Fibroblast of lung (primary cell): ENCODE data around the gene IL36A. TPM values are rescaled to one million over a fixed set of nuclear protein-coding genes. Genes with fewer than 3 reads are reported as not detected.

Experiments
- DNase-seq, 2 donors: peaks; one replicate each; pipeline versions ENCODE4 v3.0.0 to v3.0.0-alpha.2; 2010; ENCODE audit warnings: low read depth in 2 of 2
- H2AFZ ChIP-seq: 2 replicates; pipeline ENCODE4 v1.5.1; 2012; ENCODE audit warnings: low read length, control low read depth, inconsistent platforms
- H3K27ac ChIP-seq: 2 replicates; pipeline ENCODE4 v1.5.1; 2011; ENCODE audit warnings: low read length, control low read depth; ENCODE audit not compliant: insufficient read depth
- H3K27me3 ChIP-seq: 2 replicates; pipeline ENCODE4 v1.5.1; 2011; ENCODE audit warnings: mild to moderate bottlenecking, low read length; ENCODE audit not compliant: control insufficient read depth, insufficient read depth
- H3K36me3 ChIP-seq: 2 replicates; pipeline ENCODE4 v1.5.1; 2011; ENCODE audit warnings: low read length; ENCODE audit not compliant: control insufficient read depth, insufficient read depth
- H3K4me1 ChIP-seq: 2 replicates; pipeline ENCODE4 v1.5.1; 2011; ENCODE audit warnings: low read length; ENCODE audit not compliant: control insufficient read depth, insufficient read depth; ENCODE audit errors: extremely low read depth
- H3K4me2 ChIP-seq: 2 replicates; pipeline ENCODE4 v1.5.1; 2011; ENCODE audit warnings: low read length, control low read depth; ENCODE audit not compliant: insufficient read depth; ENCODE audit errors: extremely low read depth
- H3K4me3 ChIP-seq, 4 experiments: fragments of 200-600 bp in 1 of 4; sonication (generic) in 1 of 4; replicated peaks in 1 of 4; 2 replicates each; pipeline ENCODE4 v1.5.1; 2011 to 2016; ENCODE audit warnings: low read length in 4 of 4, low read depth in 3 of 4, mild to moderate bottlenecking in 3 of 4, control low read depth in 2 of 4, inconsistent platforms in 1 of 4, mixed read lengths in 1 of 4; ENCODE audit not compliant: insufficient read depth in 1 of 4; ENCODE audit errors: control extremely low read depth in 1 of 4
- H3K79me2 ChIP-seq: 2 replicates; pipeline ENCODE4 v1.5.1; 2012; ENCODE audit warnings: mild to moderate bottlenecking, low read length, inconsistent platforms; ENCODE audit not compliant: control insufficient read depth, insufficient read depth
- H3K9ac ChIP-seq: 2 replicates; pipeline ENCODE4 v1.5.1; 2011; ENCODE audit warnings: mild to moderate bottlenecking, low read length, control low read depth; ENCODE audit not compliant: insufficient read depth
- H3K9me3 ChIP-seq: 2 replicates; pipeline ENCODE4 v1.5.1; 2012; ENCODE audit warnings: low read depth, low read length; ENCODE audit not compliant: control insufficient read depth, insufficient read depth
- H4K20me1 ChIP-seq: 2 replicates; pipeline ENCODE4 v1.5.1; 2011; ENCODE audit warnings: low read length; ENCODE audit not compliant: control insufficient read depth, insufficient read depth; ENCODE audit errors: extremely low read depth
- CTCF ChIP-seq, 2 donors: IDR thresholded peaks in 1 of 2; conservative IDR thresholded peaks in 1 of 2; 1 replicate in 1 of 2; 2 replicates in 1 of 2; pipeline ENCODE4 v1.5.1; 2011 to 2012; ENCODE audit warnings: low read length in 2 of 2, control low read depth in 1 of 2, inconsistent platforms in 1 of 2, low read depth in 1 of 2, mild to moderate bottlenecking in 1 of 2
- EZH2 ChIP-seq: IDR thresholded peaks from 2 replicates; pipeline ENCODE4 v1.5.1; 2012; ENCODE audit warnings: low read length, control low read depth, mild to moderate bottlenecking; ENCODE audit errors: missing control alignments
- polyA plus RNA-seq, 2 donors: library from polyadenylated mRNA; depleted of rRNA in 1 of 2; stranded (reverse) in 1 of 2; unstranded in 1 of 2; fragments of >200 nt; gene quantifications; 2 replicates each; pipeline ENCODE4 v1.2.1, GENCODE V29; 2011 to 2012; ENCODE audit warnings: missing spikeins in 1 of 2
- total RNA-seq: library from RNA; depleted of rRNA; stranded (reverse); fragments of >200 nt; gene quantifications from 2 replicates; pipeline ENCODE4 v1.2.1, GENCODE V29; 2014

Gene IL36A
- total and polyA plus RNA-seq, 2 donors (not counting 1 experiment from before 2014, with no cell fraction given) = not detected

- no peak for DNase-seq
- H3K9me3 ChIP-seq = no peaks in the 10 kb centered on the region
These were observed 2.0 kb downstream of the IL36A start for GRCh38 chr2:113007250-113007649.

DNA sequence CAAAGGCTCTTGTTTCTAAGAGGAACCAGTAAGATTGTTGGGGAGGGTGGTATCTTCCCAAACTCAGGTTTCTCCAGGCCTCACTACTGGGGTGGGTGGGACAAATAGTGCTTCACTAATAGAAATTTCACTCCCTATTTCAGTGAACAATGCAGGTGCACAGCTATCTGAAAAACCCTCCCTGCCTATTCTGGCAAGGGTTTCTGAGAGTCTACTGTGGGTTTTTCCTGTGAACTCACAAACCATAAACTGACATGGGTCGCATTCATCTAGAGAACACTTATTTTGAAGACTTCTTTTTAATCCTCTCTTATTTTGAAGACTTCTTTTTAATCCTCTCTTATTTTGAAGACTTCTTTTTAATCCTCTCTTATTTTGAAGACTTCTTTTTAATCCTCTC is 4.4 kb downstream of the IL36A start:
- Histone ChIP-seq H3K4me1 (no peaks in the 10 kb centered on the region), H3K27ac (no peak overlapping the region), H3K36me3 (no peaks in the 10 kb centered on the region), H3K4me2 (no peak overlapping the region), H3K9me3 (no peaks in the 10 kb centered on the region), H3K27me3 (peaks cover 2% of the 10 kb centered on the region), H3K79me2 (no peaks in the 10 kb centered on the region), H2AFZ (no peak overlapping the region), H3K9ac (no peak overlapping the region), H4K20me1 (no peaks in the 10 kb centered on the region), H3K4me3 (no peak overlapping the region)
- no peak for DNase-seq
- TF ChIP-seq CTCF (conservative IDR thresholded peaks at IDR 0.05 in 1 of 2, IDR thresholded peaks at IDR 0.05 in 1 of 2; ENCODE audit: low read depth in 1 of 2, low read length in 2 of 2) (no peak), EZH2 (no peak)

More at GRCh38 chr2:113007250-113007649, 2.0 kb downstream of the IL36A start:
- H3K27ac ChIP-seq = no peak overlapping the region
- H3K36me3 ChIP-seq = no peaks in the 10 kb centered on the region
- no peak overlapping the region for H3K9ac ChIP-seq
- H4K20me1 ChIP-seq = no peaks in the 10 kb centered on the region
- no peak overlapping the region for H3K4me3 ChIP-seq
- H3K27me3 ChIP-seq = peaks cover 2% of the 10 kb centered on the region
- no peaks in the 10 kb centered on the region for H3K79me2 ChIP-seq
- no peak for TF ChIP-seq CTCF (conservative IDR thresholded peaks at IDR 0.05 in 1 of 2, IDR thresholded peaks at IDR 0.05 in 1 of 2; ENCODE audit: low read depth in 1 of 2, low read length in 2 of 2)
- TF ChIP-seq EZH2 = no peak
- no peak overlapping the region for H2AFZ ChIP-seq
- H3K4me2 ChIP-seq = no peak overlapping the region
- no peaks in the 10 kb centered on the region for H3K4me1 ChIP-seq

GRCh38 chr2:113010088-113010487 is 4.8 kb downstream of the IL36A start:
- no peak overlapping the region for H3K27ac ChIP-seq
- no peak for TF ChIP-seq EZH2
- no peak for TF ChIP-seq CTCF (conservative IDR thresholded peaks at IDR 0.05 in 1 of 2, IDR thresholded peaks at IDR 0.05 in 1 of 2; ENCODE audit: low read depth in 1 of 2, low read length in 2 of 2)
- H3K4me3 ChIP-seq = no peak overlapping the region
- H4K20me1 ChIP-seq = no peaks in the 10 kb centered on the region
- no peak overlapping the region for H2AFZ ChIP-seq
- H3K9me3 ChIP-seq = no peaks in the 10 kb centered on the region
- peaks cover 2% of the 10 kb centered on the region for H3K27me3 ChIP-seq
- no peaks in the 10 kb centered on the region for H3K4me1 ChIP-seq
- H3K36me3 ChIP-seq = no peaks in the 10 kb centered on the region
- no peak overlapping the region for H3K9ac ChIP-seq
- no peaks in the 10 kb centered on the region for H3K79me2 ChIP-seq
- no peak overlapping the region for H3K4me2 ChIP-seq
- DNase-seq = peak in 1 of 2 donors; percentile 24
